ENCODE measurements around the gene CCDC112. TPM values are rescaled to one million over a fixed set of nuclear protein-coding genes. Genes with fewer than 3 reads are reported as not detected.

The CCDC112 gene, protein sequence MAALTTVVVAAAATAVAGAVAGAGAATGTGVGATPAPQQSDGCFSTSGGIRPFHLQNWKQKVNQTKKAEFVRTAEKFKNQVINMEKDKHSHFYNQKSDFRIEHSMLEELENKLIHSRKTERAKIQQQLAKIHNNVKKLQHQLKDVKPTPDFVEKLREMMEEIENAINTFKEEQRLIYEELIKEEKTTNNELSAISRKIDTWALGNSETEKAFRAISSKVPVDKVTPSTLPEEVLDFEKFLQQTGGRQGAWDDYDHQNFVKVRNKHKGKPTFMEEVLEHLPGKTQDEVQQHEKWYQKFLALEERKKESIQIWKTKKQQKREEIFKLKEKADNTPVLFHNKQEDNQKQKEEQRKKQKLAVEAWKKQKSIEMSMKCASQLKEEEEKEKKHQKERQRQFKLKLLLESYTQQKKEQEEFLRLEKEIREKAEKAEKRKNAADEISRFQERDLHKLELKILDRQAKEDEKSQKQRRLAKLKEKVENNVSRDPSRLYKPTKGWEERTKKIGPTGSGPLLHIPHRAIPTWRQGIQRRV
- total RNA-seq = 5.8 and 6.9 TPM in 2 replicates

DNA sequence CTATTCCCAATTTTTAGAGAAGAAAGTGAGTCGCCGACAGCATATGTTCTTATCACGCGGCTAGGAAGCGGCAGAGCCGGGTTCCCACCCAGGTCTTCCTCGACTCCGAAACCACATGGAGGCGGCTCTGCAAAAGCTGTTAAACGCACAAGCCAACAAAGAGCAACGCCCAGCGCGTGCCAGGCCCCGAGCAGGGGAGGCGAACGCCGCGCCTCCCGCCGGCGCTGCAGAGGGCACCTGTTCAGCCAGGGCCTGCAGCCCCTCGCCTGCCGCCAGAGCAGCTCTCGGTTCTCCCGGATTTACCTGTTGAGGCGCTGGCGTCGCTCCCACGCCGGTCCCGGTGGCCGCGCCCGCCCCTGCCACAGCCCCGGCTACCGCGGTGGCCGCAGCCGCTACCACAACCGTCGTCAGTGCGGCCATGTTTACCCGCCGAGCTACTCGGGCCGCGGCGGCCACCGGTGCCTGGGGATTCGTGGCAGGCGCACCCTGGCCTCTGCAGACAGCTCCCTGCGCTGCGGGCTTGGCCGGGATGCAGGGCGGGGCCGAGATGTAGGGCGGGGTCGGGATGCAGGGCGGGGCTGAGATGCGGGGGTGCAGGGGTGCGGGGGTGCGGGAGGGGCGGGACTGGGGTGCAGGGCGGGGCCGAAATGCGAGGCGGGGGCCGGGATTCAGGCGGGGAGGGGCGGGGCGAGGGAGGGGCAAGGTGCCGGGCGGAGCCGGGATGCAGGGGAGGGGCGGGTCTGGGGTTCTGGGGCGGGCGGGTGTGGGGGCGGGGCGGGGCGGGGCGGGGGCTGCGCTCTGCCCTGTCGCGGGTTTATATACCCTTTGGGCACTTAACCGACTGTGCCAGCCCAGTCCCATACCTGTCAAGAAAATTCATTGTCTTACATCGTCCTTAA is at the start of gene CCDC112:
Gene CCDC112 (minus strand): TSS at position 531 of the 899 bp plus-strand sequence. CDS start 111 bp downstream, at position 420.

DNA sequence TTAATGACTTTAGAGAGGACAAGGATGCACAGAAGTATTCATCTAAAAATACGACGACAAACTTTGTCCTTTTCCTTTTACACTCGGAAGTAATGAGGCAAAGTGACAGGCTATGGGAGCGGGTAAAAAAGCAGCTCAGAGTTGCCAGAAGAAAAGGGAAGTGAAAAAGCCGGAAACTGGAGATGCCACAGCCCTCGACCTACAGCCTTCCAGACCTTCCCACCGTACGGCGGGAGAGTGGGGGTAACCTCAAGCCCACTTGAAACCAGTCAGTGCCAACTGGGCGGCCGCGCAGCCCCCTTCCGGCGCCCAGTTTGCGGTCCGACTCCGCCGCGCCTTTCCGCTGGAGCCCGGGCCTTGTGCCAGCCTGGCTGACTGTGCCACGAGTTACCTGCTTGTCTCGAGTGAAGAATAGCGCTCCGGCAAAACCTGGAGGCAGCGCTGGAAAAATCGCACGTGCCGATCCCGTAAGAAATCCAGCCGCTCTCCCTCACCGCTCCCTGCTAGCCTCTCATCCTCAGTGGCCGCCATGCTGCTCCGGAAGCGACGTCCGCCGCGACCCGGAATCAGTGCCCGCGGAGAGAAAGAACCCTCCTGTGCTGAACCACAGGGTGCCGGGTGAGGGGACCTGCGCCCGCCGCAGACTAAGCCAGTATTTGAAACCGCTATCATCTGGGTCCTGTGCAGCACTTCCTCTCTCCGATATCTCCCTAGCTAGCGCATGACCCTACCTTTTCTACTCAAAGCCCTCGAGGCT is 34.0 kb downstream of the CCDC112 start, which contains the start of gene PGGT1B:
Gene PGGT1B (minus strand): TSS at position 557 of the 757 bp plus-strand sequence. CDS start 26 bp downstream, at position 531.

Other genes with a start within 250 kb of the CCDC112 start
- gene TRIM36, start 126.7 kb downstream of the CCDC112 start, total RNA-seq = 1.5 and 1.7 TPM in 2 replicates
- 10.4 and 12.0 TPM in 2 replicates for gene PGGT1B, start 33.8 kb downstream of the CCDC112 start, total RNA-seq
- 11.8 and 12.2 TPM in 2 replicates for gene FEM1C, start 248.1 kb upstream of the CCDC112 start, total RNA-seq